Gastroesophageal sphincter (tissue), 3 donors: ENCODE measurements around the gene AP2M1.

Experiments used
- POLR2A ChIP-seq, 2 donors: fragments of 450-650 bp; IDR thresholded peaks; one replicate each; pipeline ENCODE4 v1.6.1; 2017; ENCODE audit warnings: antibody characterized with exemption in 2 of 2, mild to moderate bottlenecking in 2 of 2, moderate library complexity in 1 of 2
- TF ChIP-seq, protein P1 (sequence below), 4 experiments: fragments of 200-600 bp in 2 of 4; fragments of 450-650 bp in 2 of 4; sonication (generic) in 1 of 4; IDR thresholded peaks; one replicate each; pipeline ENCODE4 v1.5.1; 2017 to 2019; ENCODE audit warnings: antibody characterized with exemption in 4 of 4, mild to moderate bottlenecking in 2 of 4, moderate library complexity in 2 of 4

DNA sequence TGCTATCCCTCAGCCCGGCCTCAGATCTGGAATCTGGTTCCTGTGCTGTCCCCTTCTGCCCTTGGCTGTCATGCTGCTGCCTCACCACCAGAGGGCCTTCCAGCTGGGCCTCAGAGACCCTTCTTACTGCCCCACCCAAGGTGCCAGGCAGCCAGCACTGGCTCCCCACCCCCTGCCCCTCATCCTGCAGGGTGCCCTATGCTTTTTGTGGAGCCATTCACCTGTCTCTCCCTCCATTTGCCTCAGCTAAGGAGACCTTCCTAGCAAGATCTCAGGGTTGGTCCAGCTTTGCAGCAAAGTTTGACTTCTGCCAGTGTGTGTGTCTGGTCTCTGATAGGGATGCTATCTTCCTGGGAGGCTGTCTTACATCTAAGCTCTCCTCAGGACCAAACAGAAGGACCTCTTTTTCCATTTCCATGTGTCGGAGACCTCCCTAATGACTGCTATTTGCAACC is 52.9 kb downstream of the AP2M1 start:
- TF ChIP-seq POLR2A (IDR thresholded peaks at IDR 0.05): no peak
- TF ChIP-seq, protein P1, sequence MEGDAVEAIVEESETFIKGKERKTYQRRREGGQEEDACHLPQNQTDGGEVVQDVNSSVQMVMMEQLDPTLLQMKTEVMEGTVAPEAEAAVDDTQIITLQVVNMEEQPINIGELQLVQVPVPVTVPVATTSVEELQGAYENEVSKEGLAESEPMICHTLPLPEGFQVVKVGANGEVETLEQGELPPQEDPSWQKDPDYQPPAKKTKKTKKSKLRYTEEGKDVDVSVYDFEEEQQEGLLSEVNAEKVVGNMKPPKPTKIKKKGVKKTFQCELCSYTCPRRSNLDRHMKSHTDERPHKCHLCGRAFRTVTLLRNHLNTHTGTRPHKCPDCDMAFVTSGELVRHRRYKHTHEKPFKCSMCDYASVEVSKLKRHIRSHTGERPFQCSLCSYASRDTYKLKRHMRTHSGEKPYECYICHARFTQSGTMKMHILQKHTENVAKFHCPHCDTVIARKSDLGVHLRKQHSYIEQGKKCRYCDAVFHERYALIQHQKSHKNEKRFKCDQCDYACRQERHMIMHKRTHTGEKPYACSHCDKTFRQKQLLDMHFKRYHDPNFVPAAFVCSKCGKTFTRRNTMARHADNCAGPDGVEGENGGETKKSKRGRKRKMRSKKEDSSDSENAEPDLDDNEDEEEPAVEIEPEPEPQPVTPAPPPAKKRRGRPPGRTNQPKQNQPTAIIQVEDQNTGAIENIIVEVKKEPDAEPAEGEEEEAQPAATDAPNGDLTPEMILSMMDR (IDR thresholded peaks at IDR 0.05): peak in 2 of 4 experiments; percentile 36 to 73
